ENCODE measurements around the gene KARS1.

Gene KARS1

GRCh38 chr16:75648265-75649076 is 1.0 kb upstream of the KARS1 start:
- peak overlapping the region; percentile 85 for H3K4me2 ChIP-seq (ENCODE audit: low read length)

GRCh38 chr16:75647112-75647491 is 363 bp downstream of the KARS1 start:
- H2BK120ac ChIP-seq (ENCODE audit: low read depth, low read length) = no peak overlapping the region
- H3K79me2 ChIP-seq (ENCODE audit: control insufficient read depth, insufficient read depth, low read length) = peaks cover 68% of the 10 kb centered on the region
- peak overlapping the region; percentile 98 for H3K56ac ChIP-seq (ENCODE audit: low read length)
- no peaks in the 10 kb centered on the region for H3K36me3 ChIP-seq (ENCODE audit: control insufficient read depth, insufficient read depth, low read length)
- no peak overlapping the region for H3K18ac ChIP-seq (ENCODE audit: low read length)
- H2AK5ac ChIP-seq (ENCODE audit: low read length) = no peak overlapping the region
- peak overlapping the region; percentile 29 for H3K23ac ChIP-seq (ENCODE audit: low read length)
- H3K4me3 ChIP-seq (ENCODE audit: low read length) = peak overlapping the region; percentile 98
- peak overlapping the region; percentile 96 for H3K4me2 ChIP-seq (ENCODE audit: low read length)
- peak overlapping the region; percentile 21 for H2BK5ac ChIP-seq (ENCODE audit: low read length)
- no peak for DNase-seq
- no peak overlapping the region for H2BK15ac ChIP-seq (replicated peaks; ENCODE audit: low read depth)
- no CpG with 5 or more reads among the region's 18 CpGs for WGBS (ENCODE audit: extremely low coverage, insufficient coverage, low lambda C conversion rate)
- peaks cover 3% of the 10 kb centered on the region for H3K4me1 ChIP-seq (ENCODE audit: control insufficient read depth, low read depth, low read length)
- H4K5ac ChIP-seq (ENCODE audit: low read length) = no peak overlapping the region
- peaks cover 14% of the 10 kb centered on the region for H3K79me1 ChIP-seq (ENCODE audit: low read length)
- H3K27me3 ChIP-seq (ENCODE audit: insufficient read depth, low read length, poor library complexity) = no peaks in the 10 kb centered on the region
- no peak overlapping the region for H3K27ac ChIP-seq (ENCODE audit: low read depth, low read length)
- no peak overlapping the region for H4K8ac ChIP-seq (ENCODE audit: low read depth, low read length)
- peak overlapping the region; percentile 98 for H3K9ac ChIP-seq (ENCODE audit: low read length)
- peak overlapping the region; percentile 83 for H3K4ac ChIP-seq (ENCODE audit: low read depth, low read length)

More at GRCh38 chr16:75648265-75649076, 1.0 kb upstream of the KARS1 start:
- Histone ChIP-seq H2BK120ac (ENCODE audit: low read depth, low read length) (no peak overlapping the region), H3K27ac (ENCODE audit: low read depth, low read length) (peak overlapping the region; percentile 57), H3K4me1 (ENCODE audit: control insufficient read depth, low read depth, low read length) (peaks cover 3% of the 10 kb centered on the region), H3K9ac (ENCODE audit: low read length) (peak overlapping the region; percentile 92), H3K79me1 (ENCODE audit: low read length) (peaks cover 10% of the 10 kb centered on the region), H3K4ac (ENCODE audit: low read depth, low read length) (peak overlapping the region; percentile 64), H2BK15ac (replicated peaks; ENCODE audit: low read depth) (no peak overlapping the region), H3K36me3 (ENCODE audit: control insufficient read depth, insufficient read depth, low read length) (no peaks in the 10 kb centered on the region), H3K23ac (ENCODE audit: low read length) (no peak overlapping the region), H3K56ac (ENCODE audit: low read length) (peak overlapping the region; percentile 98), H3K79me2 (ENCODE audit: control insufficient read depth, insufficient read depth, low read length) (peaks cover 63% of the 10 kb centered on the region), H3K4me3 (ENCODE audit: low read length) (peak overlapping the region; percentile 95), H4K5ac (ENCODE audit: low read length) (no peak overlapping the region), H4K8ac (ENCODE audit: low read depth, low read length) (no peak overlapping the region), H2AK5ac (ENCODE audit: low read length) (no peak overlapping the region), H2BK5ac (ENCODE audit: low read length) (peak overlapping the region; percentile 12), H3K27me3 (ENCODE audit: insufficient read depth, low read length, poor library complexity) (no peaks in the 10 kb centered on the region), H3K18ac (ENCODE audit: low read length) (peak overlapping the region; percentile 62)
- peak; percentile 87 for DNase-seq
- no CpG with 5 or more reads among the region's 62 CpGs for WGBS (ENCODE audit: extremely low coverage, insufficient coverage, low lambda C conversion rate)

GRCh38 chr16:75644240-75645012 is 3.0 kb downstream of the KARS1 start:
- Histone ChIP-seq H3K79me1 (ENCODE audit: low read length) (peaks cover 14% of the 10 kb centered on the region), H3K18ac (ENCODE audit: low read length) (no peak overlapping the region), H3K27me3 (ENCODE audit: insufficient read depth, low read length, poor library complexity) (no peaks in the 10 kb centered on the region), H3K4me2 (ENCODE audit: low read length) (no peak overlapping the region), H2AK5ac (ENCODE audit: low read length) (no peak overlapping the region), H3K56ac (ENCODE audit: low read length) (no peak overlapping the region), H3K23ac (ENCODE audit: low read length) (no peak overlapping the region), H3K27ac (ENCODE audit: low read depth, low read length) (no peak overlapping the region), H3K36me3 (ENCODE audit: control insufficient read depth, insufficient read depth, low read length) (peaks cover 9% of the 10 kb centered on the region), H4K5ac (ENCODE audit: low read length) (no peak overlapping the region), H3K4ac (ENCODE audit: low read depth, low read length) (no peak overlapping the region), H2BK15ac (replicated peaks; ENCODE audit: low read depth) (no peak overlapping the region), H2BK120ac (ENCODE audit: low read depth, low read length) (no peak overlapping the region), H3K79me2 (ENCODE audit: control insufficient read depth, insufficient read depth, low read length) (peaks cover 50% of the 10 kb centered on the region), H4K8ac (ENCODE audit: low read depth, low read length) (no peak overlapping the region), H3K4me3 (ENCODE audit: low read length) (no peak overlapping the region), H2BK5ac (ENCODE audit: low read length) (no peak overlapping the region), H3K9ac (ENCODE audit: low read length) (no peak overlapping the region), H3K4me1 (ENCODE audit: control insufficient read depth, low read depth, low read length) (no peaks in the 10 kb centered on the region)
- no CpG with 5 or more reads among the region's 7 CpGs for WGBS (ENCODE audit: extremely low coverage, insufficient coverage, low lambda C conversion rate)
- DNase-seq = peak; percentile 26

- H3K56ac ChIP-seq (ENCODE audit: low read length) = no peak overlapping the region
- no CpG with 5 or more reads among the region's 6 CpGs for WGBS (ENCODE audit: extremely low coverage, insufficient coverage, low lambda C conversion rate)
- no peak overlapping the region for H2BK5ac ChIP-seq (ENCODE audit: low read length)
- no peaks in the 10 kb centered on the region for H3K4me1 ChIP-seq (ENCODE audit: control insufficient read depth, low read depth, low read length)
- H3K36me3 ChIP-seq (ENCODE audit: control insufficient read depth, insufficient read depth, low read length) = peaks cover 17% of the 10 kb centered on the region
- H2AK5ac ChIP-seq (ENCODE audit: low read length) = no peak overlapping the region
- H2BK15ac ChIP-seq (replicated peaks; ENCODE audit: low read depth) = no peak overlapping the region
- H3K27ac ChIP-seq (ENCODE audit: low read depth, low read length) = no peak overlapping the region
- no peak overlapping the region for H3K4ac ChIP-seq (ENCODE audit: low read depth, low read length)
- no peak overlapping the region for H4K8ac ChIP-seq (ENCODE audit: low read depth, low read length)
- peaks cover 26% of the 10 kb centered on the region for H3K79me2 ChIP-seq (ENCODE audit: control insufficient read depth, insufficient read depth, low read length)
- no peak overlapping the region for H3K18ac ChIP-seq (ENCODE audit: low read length)
- no peaks in the 10 kb centered on the region for H3K27me3 ChIP-seq (ENCODE audit: insufficient read depth, low read length, poor library complexity)
- H3K79me1 ChIP-seq (ENCODE audit: low read length) = peaks cover 14% of the 10 kb centered on the region
- peak; percentile 27 for DNase-seq
- H3K9ac ChIP-seq (ENCODE audit: low read length) = no peak overlapping the region
- H4K5ac ChIP-seq (ENCODE audit: low read length) = no peak overlapping the region
- no peak overlapping the region for H3K23ac ChIP-seq (ENCODE audit: low read length)
- no peak overlapping the region for H2BK120ac ChIP-seq (ENCODE audit: low read depth, low read length)
- no peak overlapping the region for H3K4me2 ChIP-seq (ENCODE audit: low read length)
- H3K4me3 ChIP-seq (ENCODE audit: low read length) = no peak overlapping the region
These were observed 6.9 kb downstream of the KARS1 start for GRCh38 chr16:75640598-75640997.

GRCh38 chr16:75635036-75635435 is 12.4 kb downstream of the KARS1 start:
- no peak overlapping the region for H3K23ac ChIP-seq (ENCODE audit: low read length)
- H2BK5ac ChIP-seq (ENCODE audit: low read length) = no peak overlapping the region
- no peak overlapping the region for H2BK120ac ChIP-seq (ENCODE audit: low read depth, low read length)
- H3K4me3 ChIP-seq (ENCODE audit: low read length) = no peak overlapping the region
- no peak overlapping the region for H3K4ac ChIP-seq (ENCODE audit: low read depth, low read length)
- no peaks in the 10 kb centered on the region for H3K4me1 ChIP-seq (ENCODE audit: control insufficient read depth, low read depth, low read length)
- H4K8ac ChIP-seq (ENCODE audit: low read depth, low read length) = no peak overlapping the region
- H4K5ac ChIP-seq (ENCODE audit: low read length) = no peak overlapping the region
- H3K27me3 ChIP-seq (ENCODE audit: insufficient read depth, low read length, poor library complexity) = no peaks in the 10 kb centered on the region
- H3K27ac ChIP-seq (ENCODE audit: low read depth, low read length) = no peak overlapping the region
- no peak overlapping the region for H3K18ac ChIP-seq (ENCODE audit: low read length)
- no peak overlapping the region for H2BK15ac ChIP-seq (replicated peaks; ENCODE audit: low read depth)
- H2AK5ac ChIP-seq (ENCODE audit: low read length) = no peak overlapping the region
- no peak overlapping the region for H3K4me2 ChIP-seq (ENCODE audit: low read length)
- peaks cover 5% of the 10 kb centered on the region for H3K79me1 ChIP-seq (ENCODE audit: low read length)
- whole genome bisulfite sequencing (ENCODE audit: extremely low coverage, insufficient coverage, low lambda C conversion rate) = no CpG with 5 or more reads among the region's 3 CpGs
- DNase-seq = no peak
- H3K36me3 ChIP-seq (ENCODE audit: control insufficient read depth, insufficient read depth, low read length) = peaks cover 32% of the 10 kb centered on the region
- no peak overlapping the region for H3K56ac ChIP-seq (ENCODE audit: low read length)
- no peaks in the 10 kb centered on the region for H3K79me2 ChIP-seq (ENCODE audit: control insufficient read depth, insufficient read depth, low read length)
- H3K9ac ChIP-seq (ENCODE audit: low read length) = no peak overlapping the region

All from mesendoderm (in vitro differentiated cells).